NCI-H774 (cell line): Measurements from ENCODE around the gene PRSS21.

ENCODE experiments used
- DNase-seq: peaks from one replicate; lab custom pipeline; 2025; lab: John Stamatoyannopoulos, UW

The PRSS21 gene

DNA sequence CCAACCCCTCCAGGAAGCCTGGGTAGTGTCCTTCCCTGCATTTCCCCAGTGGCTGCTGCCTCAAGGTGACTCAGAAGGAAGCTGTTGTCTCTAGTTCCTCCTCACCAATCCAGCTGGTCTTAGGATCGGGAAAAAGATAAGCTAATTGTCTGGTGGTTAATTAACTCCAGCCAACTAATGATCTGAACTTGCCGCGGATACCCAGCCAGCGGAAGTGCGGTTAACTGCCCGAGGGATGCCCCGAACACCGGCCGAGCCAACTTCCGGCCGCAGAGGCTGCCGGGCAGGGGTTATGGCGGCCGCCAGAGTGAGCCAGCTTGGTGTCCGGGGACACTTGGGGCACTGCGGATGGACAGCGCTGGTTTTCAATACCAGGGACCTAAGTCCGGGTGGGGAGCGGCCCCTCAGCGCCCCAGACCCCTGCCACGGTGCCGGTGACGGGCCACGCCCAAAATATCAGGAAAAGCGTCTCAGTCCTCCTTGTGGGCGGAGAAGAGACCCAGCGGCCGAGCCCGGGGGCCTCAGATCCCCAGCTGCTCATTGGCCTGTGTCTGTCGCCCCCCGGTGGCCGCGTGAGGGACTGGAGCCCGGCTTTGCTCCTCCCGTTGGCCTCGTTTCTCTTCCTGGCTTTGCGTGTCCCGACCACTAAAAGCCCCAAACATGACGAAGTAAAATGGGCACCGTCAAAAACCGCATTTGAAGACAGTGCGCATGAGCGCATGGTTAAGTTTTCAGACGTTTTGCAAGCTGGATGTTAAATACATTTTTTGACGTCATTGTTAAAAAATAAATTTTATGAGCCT is 51.2 kb downstream of the PRSS21 start:
- DNase-seq: peak; percentile 66
